ENCODE results near the gene ACVR2B. TPM values are rescaled to one million over a fixed set of nuclear protein-coding genes. Genes with fewer than 3 reads are reported as not detected.

ACVR2B gene
- total and polyA plus RNA-seq, 2 experiments from 2014 or later, result 9.0 to 15.4 TPM

GRCh38 chr3:38497031-38497430 lies 43.3 kb downstream of the ACVR2B start:
- no peak for TF ChIP-seq EZH2phosphoT487 (IDR thresholded peaks at IDR 0.05; ENCODE audit: low read depth, severe bottlenecking, unreplicated experiment)
- TF ChIP-seq, protein P1, sequence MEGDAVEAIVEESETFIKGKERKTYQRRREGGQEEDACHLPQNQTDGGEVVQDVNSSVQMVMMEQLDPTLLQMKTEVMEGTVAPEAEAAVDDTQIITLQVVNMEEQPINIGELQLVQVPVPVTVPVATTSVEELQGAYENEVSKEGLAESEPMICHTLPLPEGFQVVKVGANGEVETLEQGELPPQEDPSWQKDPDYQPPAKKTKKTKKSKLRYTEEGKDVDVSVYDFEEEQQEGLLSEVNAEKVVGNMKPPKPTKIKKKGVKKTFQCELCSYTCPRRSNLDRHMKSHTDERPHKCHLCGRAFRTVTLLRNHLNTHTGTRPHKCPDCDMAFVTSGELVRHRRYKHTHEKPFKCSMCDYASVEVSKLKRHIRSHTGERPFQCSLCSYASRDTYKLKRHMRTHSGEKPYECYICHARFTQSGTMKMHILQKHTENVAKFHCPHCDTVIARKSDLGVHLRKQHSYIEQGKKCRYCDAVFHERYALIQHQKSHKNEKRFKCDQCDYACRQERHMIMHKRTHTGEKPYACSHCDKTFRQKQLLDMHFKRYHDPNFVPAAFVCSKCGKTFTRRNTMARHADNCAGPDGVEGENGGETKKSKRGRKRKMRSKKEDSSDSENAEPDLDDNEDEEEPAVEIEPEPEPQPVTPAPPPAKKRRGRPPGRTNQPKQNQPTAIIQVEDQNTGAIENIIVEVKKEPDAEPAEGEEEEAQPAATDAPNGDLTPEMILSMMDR (IDR thresholded peaks at IDR 0.05; ENCODE audit: poor library complexity), result no peak
- TF ChIP-seq EZH2 (IDR thresholded peaks at IDR 0.05; ENCODE audit: borderline replicate concordance), result no peak
- Histone ChIP-seq H3K27ac (peak overlapping the region; percentile 81), H3K27me3 (no peaks in the 10 kb centered on the region), H3K79me2 (peaks cover 11% of the 10 kb centered on the region), H3K4me2 (peak overlapping the region; percentile 86), H3K4me1 (ENCODE audit: insufficient read depth) (peaks cover 7% of the 10 kb centered on the region), H3K36me3 (replicated peaks; ENCODE audit: insufficient read depth, low read depth) (no peaks in the 10 kb centered on the region), H3K4me3 (peak overlapping the region; percentile 67), H2AFZ (peak overlapping the region; percentile 97), H3K9me2 (replicated peaks; ENCODE audit: insufficient read depth) (no peaks in the 10 kb centered on the region), H3K9me3 (ENCODE audit: low read depth) (no peaks in the 10 kb centered on the region), H4K20me1 (ENCODE audit: insufficient read depth, poor library complexity, severe bottlenecking) (no peaks in the 10 kb centered on the region)
- no peak for DNase-seq (ENCODE audit: low spot score)
- WGBS (ENCODE audit: low lambda C conversion rate, missing lambda C conversion rate), result 44% methylated on average over 4 of the region's 4 CpGs

GRCh38 chr3:38500688-38501417 lies 47.2 kb downstream of the ACVR2B start:
- H3K79me2 ChIP-seq, result peaks cover 11% of the 10 kb centered on the region
- H3K4me2 ChIP-seq, result no peak overlapping the region
- no peaks in the 10 kb centered on the region for H4K20me1 ChIP-seq (ENCODE audit: insufficient read depth, poor library complexity, severe bottlenecking)
- no peak overlapping the region for H3K27ac ChIP-seq
- no peak overlapping the region for H2AFZ ChIP-seq
- no peaks in the 10 kb centered on the region for H3K9me2 ChIP-seq (replicated peaks; ENCODE audit: insufficient read depth)
- H3K4me3 ChIP-seq, result no peak overlapping the region
- peaks cover 5% of the 10 kb centered on the region for H3K36me3 ChIP-seq (replicated peaks; ENCODE audit: insufficient read depth, low read depth)
- TF ChIP-seq EZH2phosphoT487 (IDR thresholded peaks at IDR 0.05; ENCODE audit: low read depth, severe bottlenecking, unreplicated experiment) (no peak), EZH2 (IDR thresholded peaks at IDR 0.05; ENCODE audit: borderline replicate concordance) (no peak)
- TF ChIP-seq, protein P1 (IDR thresholded peaks at IDR 0.05; ENCODE audit: poor library complexity), result no peak
- H3K27me3 ChIP-seq, result no peaks in the 10 kb centered on the region
- H3K9me3 ChIP-seq (ENCODE audit: low read depth), result no peaks in the 10 kb centered on the region
- DNase-seq (ENCODE audit: low spot score), result no peak
- 84% methylated on average over 2 of the region's 2 CpGs for WGBS (ENCODE audit: low lambda C conversion rate, missing lambda C conversion rate)
- H3K4me1 ChIP-seq (ENCODE audit: insufficient read depth), result peaks cover 7% of the 10 kb centered on the region

DNA sequence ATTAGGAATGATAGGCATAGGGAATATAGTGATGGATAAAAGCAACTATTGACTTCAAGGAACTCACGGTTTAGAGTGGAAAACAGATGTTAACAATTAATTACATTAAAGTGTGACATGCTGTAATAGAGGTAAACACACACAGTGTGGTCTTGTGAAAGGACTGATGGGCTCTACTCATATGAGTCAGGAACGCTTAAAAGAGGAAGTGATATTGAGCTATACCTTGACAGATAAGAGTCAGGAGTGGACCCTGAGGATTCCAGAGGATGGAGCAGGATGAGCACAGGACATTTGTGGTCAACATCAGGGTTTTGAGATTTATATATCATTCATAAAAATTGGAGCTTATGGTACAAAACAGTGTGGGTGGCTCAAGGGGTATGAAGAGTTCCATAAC lies 53.4 kb downstream of the ACVR2B start:
- Histone ChIP-seq H3K4me3 (no peak overlapping the region), H3K27me3 (no peaks in the 10 kb centered on the region), H3K79me2 (no peaks in the 10 kb centered on the region), H3K9me3 (ENCODE audit: low read depth) (no peaks in the 10 kb centered on the region), H3K4me2 (no peak overlapping the region), H3K36me3 (replicated peaks; ENCODE audit: insufficient read depth, low read depth) (peaks cover 5% of the 10 kb centered on the region), H4K20me1 (ENCODE audit: insufficient read depth, poor library complexity, severe bottlenecking) (no peaks in the 10 kb centered on the region), H2AFZ (no peak overlapping the region), H3K27ac (no peak overlapping the region), H3K4me1 (ENCODE audit: insufficient read depth) (no peaks in the 10 kb centered on the region), H3K9me2 (replicated peaks; ENCODE audit: insufficient read depth) (no peaks in the 10 kb centered on the region)
- DNase-seq (ENCODE audit: low spot score), result no peak
- WGBS (ENCODE audit: low lambda C conversion rate, missing lambda C conversion rate), result 86% methylated on average over 2 of the region's 2 CpGs
- TF ChIP-seq EZH2 (IDR thresholded peaks at IDR 0.05; ENCODE audit: borderline replicate concordance), result no peak
- no peak for TF ChIP-seq EZH2phosphoT487 (IDR thresholded peaks at IDR 0.05; ENCODE audit: low read depth, severe bottlenecking, unreplicated experiment)
- TF ChIP-seq, protein P1 (IDR thresholded peaks at IDR 0.05; ENCODE audit: poor library complexity), result no peak

Data from hepatocyte (in vitro differentiated cells).